RCC 7860 (cell line): Measurements from ENCODE around the gene PSME2.

Experiments used
- DNase-seq: peaks from one replicate; pipeline ENCODE4 v3.0.0-alpha.2; 2015; ENCODE audit warnings: low spot score
- FAIRE-seq: peaks from 2 replicates; lab custom pipeline; 2012; peaks lifted over from hg19 to GRCh38; lab: Jason Lieb, UNC

Gene PSME2

DNA sequence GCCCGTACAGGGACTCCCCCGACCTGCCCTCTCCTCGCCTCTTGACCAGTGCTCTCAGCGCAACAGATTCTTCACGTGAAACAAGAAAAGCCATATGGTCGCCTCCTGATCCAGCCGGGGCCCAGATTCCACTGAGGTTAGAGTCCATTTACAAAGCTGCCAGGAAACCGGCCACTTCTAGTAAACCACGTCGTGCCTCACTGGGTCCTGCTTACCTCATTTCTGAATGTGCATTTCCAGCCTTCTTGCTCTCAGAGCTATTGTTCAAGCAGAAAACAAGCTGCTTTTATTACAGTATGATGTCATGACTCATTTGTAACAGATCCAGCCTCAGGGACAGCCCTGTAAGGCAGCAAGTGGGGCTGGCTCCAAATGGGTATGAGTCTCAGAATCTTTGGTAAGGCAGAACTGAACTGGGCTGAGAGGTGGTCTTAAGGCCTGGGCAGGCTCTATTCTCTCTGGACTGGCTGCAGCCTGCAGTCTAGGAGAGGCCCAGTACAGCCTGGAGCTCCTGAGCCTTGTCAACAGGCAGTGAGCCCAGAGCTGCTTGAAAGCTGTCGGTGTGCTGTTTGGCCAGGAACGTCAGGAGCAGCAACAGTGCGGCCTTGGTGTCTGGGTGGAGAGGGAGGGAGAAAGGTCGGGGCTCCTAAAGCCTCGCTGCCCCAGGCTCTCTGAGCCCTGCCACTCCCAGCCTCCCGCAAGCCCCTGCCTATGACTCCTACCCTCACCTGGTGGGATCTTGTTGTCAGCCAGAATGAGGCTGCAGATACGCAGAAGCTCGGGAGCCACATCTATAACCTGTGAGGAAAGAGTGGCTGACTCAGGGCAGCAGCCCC is 33.8 kb upstream of the PSME2 start:
- no peak for FAIRE-seq
- peak; percentile 53 for DNase-seq

DNA sequence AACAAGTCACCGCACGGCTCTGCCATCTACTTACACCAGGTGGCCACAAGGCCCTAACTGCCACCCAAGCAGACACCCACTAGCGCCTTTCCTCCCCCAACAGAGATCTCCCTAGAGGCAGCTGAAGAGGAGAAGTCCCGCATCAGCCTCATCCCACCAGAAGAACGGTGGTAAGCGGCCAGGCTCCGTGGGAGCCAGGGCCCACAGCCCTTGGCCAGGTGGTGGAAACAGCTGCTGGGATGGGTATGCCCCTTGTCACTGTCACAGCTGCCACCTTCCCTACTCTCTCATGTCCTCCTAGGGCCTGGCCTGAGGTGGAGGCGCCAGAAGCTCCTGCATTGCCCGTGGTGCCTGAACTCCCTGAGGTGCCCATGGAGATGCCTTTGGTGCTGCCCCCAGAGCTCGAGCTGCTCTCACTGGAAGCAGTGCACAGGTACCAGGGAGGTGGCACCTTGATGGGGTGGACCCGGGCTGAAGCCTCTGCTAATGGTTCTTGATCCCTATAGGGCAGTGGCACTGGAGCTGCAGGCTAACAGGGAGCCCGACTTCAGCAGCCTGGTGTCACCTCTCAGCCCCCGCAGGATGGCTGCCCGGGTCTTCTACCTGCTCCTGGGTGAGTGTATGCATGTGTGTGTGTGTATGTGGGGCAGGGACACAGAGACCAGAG is 33.0 kb upstream of the PSME2 start:
- FAIRE-seq (no peak), DNase-seq (no peak)

DNA sequence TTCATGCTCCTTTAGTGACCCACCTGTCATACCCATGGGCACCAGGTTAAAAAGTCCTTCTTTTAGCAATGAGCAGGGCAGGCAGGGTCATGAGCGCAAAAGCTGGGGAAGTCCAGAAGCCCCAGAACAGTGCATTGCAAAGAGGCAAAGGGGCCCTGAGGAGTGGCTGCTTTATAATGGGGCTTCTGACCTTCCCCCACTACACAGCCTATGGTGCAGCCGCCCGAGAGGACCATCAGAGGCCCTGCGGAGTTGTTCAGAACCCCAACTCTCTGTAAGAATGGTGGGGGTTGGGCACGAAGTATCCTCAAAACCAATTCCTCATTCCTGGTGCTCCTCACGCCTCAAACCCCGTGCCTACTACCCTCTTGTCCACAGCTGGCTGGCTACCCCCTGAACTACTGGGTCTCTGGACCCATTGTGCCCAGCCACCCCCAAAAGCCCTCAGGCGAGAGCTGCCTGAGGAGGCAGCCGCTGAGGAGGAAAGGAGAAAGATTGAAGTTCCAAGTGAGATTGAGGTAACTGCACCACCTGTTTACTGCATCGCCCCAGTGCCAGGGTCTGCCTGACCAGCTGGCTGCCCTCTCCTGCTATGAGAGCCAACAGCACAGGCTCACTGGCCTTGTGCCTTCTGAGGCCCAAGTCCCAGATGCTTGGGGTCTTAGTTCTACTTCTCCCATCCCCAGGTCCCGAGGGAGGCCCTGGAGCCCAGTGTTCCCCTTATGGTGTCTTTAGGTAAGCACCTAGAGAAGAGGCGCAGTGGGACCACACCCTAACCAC is 32.2 kb upstream of the PSME2 start:
- FAIRE-seq (no peak), DNase-seq (no peak)

DNA sequence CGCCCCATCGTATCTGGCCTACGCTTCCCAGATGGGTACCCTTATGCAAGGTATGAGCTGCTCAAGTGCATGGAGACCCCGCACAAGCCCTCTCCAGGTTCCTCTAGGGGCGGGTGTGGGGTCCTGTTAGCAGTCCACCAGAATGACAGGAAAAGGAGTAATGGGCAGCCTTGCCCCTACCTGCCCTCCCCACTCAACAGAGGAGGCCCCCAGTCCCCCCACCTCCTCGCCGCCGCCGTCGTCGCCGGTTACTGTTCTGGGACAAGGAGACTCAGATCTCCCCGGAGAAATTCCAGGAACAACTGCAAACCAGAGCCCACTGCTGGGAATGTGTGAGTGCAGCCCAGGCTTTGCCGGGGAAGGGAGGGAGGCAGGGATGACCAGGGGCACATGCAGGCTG is 31.5 kb upstream of the PSME2 start:
- DNase-seq: no peak
- no peak for FAIRE-seq

DNA sequence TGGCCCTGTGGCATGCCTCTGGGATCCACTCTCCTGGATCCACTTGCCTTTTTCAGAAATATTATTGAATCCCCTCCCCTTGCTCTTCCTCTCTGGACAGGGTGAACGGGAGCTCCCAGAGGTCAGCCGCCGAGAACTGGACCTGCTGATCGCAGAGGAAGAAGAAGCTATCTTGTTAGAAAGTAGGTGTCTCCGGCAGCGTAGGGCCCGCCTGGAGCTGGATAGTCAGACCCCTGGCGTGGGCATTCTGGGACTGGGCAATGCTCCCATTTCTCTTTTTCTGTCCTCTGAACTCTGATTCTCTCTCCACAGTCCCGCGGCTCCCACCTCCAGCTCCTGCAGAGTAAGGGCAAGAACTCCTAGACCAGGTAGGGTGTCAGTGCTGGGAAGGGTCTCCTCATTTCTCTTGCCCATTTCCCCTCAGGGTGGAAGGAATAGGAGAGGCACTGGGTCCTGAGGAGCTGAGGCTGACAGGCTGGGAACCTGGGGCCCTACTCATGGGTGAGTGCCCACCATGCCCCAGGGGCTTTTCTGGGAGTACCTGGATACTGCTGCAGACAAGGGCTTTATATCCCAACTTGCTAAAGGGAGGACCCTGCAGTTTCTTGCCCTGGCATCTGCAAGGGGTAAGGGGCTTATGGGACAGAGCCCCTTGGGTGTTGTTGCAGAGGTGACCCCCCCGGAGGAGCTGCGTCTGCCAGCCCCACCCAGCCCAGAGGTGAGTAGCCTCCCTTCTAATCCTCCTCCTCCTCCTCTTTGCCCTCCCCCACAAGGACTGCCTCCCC is 30.8 kb upstream of the PSME2 start:
- no peak for DNase-seq
- FAIRE-seq: no peak

DNA sequence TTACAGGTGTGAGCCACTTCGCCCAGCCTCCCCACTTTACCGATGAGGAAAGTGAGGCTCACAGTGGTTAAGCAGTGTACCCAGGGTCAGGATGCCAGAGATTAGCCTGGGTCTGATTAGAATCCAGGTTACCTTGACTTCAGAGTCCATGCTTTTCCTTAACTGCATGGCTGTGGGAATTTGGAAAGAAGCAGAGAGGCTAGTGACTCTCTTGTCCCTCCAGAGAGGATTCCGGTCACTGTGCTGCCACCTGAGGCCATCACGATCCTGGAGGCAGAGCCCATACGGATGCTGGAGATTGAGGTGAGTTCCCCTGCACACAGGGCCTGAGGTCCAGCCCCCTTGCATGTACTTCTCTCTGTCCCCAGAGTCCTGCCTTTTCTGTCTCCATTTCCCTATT is 30.2 kb upstream of the PSME2 start:
- FAIRE-seq (no peak), DNase-seq (no peak)

DNA sequence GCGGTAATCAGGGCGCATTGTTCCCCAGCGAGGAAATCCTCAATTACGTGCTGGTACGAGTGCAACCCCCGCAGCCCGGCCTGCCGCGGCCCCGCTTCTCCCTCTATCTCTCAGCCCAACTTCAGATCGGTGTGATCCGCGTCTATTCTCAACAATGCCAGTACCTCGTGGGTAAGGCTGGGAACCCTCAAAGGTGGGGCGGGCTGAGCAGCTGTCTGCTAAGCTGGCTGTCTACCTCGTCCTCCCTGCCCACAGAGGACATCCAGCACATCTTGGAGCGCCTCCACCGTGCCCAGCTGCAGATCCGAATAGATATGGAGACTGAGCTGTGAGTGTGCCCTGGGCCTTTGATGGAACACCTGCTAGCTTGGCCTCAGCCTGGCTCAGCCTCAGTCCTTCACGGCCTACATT is 26.5 kb upstream of the PSME2 start:
- FAIRE-seq (no peak), DNase-seq (no peak)

DNA sequence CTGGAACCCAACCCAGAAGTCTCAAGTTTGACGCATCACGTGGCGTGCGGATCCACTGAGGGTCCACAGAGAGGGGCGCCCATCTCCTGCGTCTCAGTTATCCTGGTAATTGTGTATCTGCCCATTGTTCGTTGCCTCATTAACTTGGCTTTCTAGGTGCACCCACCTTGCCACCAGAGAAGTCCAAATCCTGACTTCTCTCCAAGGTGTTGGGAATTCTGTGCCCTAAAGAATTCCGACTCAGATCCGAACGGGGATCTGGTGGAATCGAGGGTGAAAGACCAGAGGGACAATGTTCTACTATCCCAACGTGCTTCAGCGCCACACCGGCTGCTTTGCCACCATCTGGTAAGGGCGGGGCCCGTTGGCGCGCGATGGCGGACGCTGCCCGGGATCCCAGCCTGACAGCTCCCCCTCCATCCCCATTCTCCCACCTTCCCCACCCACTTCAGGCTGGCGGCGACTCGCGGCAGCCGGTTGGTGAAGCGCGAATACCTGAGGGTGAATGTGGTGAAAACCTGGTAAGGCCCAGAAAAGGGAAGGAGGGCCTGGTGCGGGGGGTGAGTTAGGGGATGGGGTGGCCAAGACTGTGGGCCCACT is 26.0 kb upstream of the PSME2 start:
- FAIRE-seq (no peak), DNase-seq (no peak)

DNA sequence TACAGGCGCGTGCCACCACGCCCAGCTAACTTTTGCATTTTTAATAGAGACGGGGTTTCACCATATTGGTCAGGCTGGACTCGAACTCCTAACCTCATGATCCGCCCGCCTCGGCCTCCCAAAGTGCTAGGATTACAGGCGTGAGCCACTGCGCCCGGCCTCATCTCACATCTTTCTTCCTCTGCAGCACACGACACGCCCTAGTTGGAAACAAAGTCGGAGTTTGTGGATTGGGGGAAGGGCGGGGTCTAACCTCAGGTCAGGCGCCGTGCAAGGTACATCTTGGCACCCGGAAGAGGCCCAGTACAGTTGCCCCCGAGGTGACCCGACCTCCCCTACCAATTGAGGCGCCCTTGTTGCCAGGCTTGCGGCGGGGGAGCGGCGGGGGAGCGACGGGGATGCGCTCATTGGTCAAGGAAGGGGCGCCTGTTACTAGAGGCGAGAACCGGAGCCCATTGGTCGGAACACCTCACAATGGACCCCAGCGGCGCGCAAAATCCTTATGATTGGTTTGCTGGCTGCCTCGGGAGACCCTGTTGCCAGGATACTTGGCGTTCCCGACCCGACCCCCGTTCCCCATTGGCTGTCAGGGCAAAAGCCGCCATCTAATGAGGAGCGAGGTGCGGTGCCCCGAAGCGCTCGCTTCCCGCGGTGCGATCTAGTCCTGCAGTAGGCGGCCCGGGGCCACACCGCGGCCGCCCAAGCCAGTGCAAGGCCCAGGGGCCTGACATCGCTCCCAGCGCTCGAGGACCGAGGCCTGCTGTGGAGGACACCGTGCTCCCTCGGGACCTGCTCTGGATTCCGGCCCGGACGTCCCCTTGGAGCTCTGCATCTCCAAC is 25.2 kb upstream of the PSME2 start, which contains the start of gene REC8:
REC8 (plus strand) TSS at position 659 of the 839 bp plus-strand sequence. CDS start 473 bp downstream, outside the sequence.
- DNase-seq: no peak
- FAIRE-seq: no peak

DNA sequence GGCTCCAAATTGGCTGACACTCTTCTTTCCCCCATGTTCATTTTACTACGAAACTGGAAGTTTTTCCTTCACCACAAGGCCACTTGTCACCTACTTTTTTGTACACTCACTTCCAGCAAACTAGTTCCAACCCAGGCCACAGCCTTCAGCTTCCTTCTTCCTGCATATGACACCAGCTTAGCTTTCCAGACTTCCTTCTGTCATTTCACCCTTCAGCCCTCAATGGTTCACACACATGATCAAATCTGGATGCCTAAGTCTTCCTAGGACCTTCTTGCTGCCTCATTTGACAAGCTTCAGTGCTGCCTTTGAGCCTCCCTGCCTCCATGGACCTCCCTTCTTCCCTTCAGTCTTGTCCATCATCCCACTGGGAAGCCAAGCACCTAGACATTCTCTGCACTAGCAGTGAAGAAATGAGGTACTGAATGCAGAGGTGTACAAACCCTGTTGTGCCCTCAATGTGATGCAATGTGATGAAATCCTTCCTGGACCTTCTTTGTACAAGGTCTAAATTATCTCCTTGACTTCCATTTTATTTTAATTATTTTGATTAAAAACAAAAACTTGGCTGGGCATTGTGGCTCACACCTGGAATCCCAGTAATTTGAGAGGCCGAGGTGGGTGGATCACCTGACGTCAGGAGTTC is 21.2 kb upstream of the PSME2 start:
- DNase-seq (no peak), FAIRE-seq (no peak)

DNA sequence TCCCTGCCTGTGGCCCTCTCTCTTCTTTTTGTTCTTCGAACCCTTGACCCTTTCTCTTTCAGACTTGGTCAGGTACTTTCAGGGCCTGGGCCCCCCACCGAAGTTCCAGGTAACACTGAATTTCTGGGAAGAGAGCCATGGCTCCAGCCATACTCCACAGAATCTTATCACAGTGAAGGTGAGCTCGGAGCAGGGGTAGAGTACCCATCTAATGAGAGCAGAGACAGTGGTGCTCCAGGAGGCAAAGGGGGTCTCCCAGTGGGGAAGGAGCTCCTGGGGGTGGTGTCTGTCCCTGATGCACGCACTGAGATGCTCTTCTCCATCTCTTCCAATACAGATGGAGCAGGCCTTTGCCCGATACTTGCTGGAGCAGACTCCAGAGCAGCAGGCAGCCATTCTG is 19.4 kb upstream of the PSME2 start:
- DNase-seq (no peak), FAIRE-seq (no peak)

DNA sequence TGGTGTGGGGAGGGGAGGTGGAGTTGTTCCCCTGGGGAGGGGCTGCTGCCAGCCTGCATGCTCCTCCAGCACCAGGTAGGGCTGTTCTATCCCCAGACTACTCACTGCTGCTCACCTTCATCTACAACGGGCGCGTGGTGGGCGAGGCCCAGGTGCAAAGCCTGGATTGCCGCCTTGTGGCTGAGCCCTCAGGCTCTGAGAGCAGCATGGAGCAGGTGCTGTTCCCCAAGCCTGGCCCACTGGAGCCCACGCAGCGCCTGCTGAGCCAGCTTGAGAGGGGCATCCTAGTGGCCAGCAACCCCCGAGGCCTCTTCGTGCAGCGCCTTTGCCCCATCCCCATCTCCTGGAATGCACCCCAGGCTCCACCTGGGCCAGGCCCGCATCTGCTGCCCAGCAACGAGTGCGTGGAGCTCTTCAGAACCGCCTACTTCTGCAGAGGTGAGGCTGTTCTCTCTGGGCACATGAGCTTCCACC is 18.1 kb upstream of the PSME2 start:
- DNase-seq (no peak), FAIRE-seq (no peak)

DNA sequence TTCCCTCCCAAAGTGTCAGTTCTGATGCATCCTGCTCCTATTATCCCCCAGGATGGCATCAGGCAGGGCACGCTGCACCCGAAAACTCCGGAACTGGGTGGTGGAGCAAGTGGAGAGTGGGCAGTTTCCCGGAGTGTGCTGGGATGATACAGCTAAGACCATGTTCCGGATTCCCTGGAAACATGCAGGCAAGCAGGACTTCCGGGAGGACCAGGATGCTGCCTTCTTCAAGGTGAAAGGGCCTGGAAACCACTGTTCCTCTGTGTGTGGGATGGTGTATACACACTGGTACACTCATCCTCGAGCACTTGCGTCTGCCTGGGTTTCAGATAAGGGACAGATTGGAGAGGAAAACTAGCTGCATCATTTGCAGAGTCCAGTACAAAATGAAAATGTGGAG is 15.7 kb upstream of the PSME2 start:
- no peak for FAIRE-seq
- DNase-seq: no peak

DNA sequence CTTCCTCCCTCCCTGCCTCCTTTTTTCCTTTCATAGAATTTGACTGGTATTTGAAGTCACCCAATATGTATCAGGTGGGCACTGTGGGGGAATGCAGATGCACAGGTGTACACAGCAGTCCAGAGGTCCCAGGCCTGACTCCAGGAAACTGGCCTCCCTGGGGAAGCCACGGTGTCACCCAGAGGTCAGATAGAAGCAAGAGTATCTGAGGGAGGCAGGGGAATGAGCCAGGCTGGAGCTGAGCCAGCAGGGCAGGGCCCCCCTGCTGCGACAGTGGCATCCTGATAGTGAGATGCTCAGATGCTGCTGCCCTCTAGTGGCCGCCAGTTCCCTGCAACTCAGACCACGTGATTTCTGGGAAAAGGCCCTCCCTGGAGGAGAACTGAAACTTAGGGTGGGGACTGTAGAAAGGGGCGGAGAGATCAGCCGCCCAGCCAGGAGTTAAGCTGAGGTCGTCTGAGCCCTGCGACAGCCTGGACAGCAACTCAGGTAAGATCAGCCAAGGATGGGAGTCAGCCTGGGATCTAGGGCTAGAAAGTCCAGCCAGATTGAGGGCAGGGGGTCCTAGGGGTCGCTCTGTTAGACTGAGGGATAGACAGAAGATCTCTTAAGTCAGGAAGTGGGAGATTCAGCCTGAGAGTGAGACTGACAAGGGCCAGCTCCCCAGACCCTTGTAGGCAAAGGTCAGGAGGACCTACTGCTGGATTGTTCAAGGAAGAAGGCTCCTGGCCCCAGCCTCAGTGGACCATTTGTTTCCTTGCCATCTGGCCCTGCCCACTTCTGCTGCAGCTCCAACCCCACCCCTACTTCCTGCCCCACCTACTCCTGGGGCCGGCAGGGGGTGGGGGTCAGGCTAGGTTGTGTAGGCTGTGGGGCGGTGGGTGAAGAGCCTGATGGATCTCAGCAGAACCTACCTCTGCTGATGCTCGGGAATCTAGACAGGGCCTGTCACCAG is 14.7 kb upstream of the PSME2 start, which contains the start of gene IRF9:
IRF9 (plus strand) TSS at position 416 of the 955 bp plus-strand sequence. CDS start 880 bp downstream, outside the sequence.
- FAIRE-seq: peak; percentile 61
- DNase-seq: peak; percentile 86

DNA sequence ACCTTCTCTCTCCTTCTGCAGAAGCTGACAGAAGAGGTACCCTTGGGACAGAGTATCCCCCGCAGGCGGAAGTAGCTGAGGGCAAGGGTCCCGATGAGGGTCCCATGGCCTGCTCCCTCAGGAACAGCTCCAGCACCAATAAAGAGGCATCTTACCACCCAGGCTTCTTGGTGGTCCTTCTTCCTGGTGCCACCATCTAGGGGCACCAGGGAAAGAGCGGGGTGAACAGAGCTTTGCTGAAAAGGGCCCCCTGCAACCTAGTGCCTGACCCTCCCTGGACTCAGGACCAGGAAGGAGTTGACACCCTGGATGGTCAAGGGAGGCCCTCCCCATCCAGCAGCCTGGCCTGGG is 14.1 kb upstream of the PSME2 start:
- no peak for FAIRE-seq
- no peak for DNase-seq

DNA sequence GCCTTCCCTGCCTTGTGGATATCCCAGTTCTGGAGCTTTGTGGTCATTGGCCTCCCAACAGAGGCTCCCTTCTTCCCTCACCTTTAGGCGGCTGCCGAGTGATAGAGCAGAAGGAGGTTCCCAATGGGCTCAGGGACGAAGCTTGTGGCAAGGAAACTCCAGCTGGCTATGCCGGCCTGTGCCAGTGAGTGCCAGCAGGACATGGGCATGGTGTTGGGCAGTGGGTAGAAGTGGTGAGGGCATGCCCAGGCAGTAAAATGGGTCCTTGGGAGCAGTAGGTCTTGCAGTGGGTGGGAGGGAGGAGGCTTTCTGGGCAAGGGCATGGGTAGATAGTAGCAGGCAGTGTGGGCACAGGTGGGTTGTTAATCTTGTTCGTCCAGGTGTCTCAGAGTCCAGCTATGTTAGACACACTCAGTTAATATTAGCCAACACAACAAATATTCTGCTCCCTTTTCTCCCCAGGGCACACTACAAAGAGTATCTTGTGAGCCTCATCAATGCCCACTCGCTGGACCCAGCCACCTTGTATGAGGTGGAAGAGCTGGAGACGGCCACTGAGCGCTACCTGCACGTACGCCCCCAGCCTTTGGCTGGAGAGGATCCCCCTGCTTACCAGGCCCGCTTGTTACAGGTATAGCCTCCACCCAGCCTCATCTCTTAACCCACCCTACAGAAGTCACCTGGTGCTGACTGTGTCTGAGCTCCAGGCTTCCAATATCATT is 13.5 kb upstream of the PSME2 start:
- no peak for FAIRE-seq
- DNase-seq: no peak

DNA sequence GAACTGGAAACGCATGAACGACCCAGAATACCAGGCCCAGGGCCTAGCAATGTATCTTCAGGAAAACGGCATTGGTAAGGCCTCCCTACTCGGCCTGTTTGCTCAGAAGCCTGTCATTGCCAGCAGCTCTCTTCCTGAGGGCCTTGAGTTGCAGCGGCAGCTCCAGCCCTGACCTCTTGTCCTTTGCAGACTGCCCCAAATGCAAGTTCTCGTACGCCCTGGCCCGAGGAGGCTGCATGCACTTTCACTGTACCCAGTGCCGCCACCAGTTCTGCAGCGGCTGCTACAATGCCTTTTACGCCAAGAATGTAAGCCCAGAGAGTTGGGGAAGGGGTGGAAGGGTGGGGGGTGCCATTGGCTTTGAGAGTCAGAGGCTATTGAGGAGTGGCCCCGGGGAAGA is 10.9 kb upstream of the PSME2 start:
- FAIRE-seq (no peak), DNase-seq (no peak)
